Activated CD4-positive, alpha-beta T cell treated with anti-CD3 and anti-CD28 coated beads, Interleukin-2, amount 50 U/mL, for 48 hours (primary cell): ENCODE results near the gene ZSCAN5B.
"Not testable (repeated sequence)": the region's sequence is repeated elsewhere in the genome, so short reads cannot be mapped to it uniquely, and the experiment has no call there.

Experiments used
- DNase-seq, 2 experiments: peaks; one replicate each; pipeline ENCODE4 v3.0.0-alpha.2; 2020

ZSCAN5B gene

GRCh38 chr19:56174550-56174949, 23.0 kb downstream of the ZSCAN5B start:
- no peak for DNase-seq

- no peak for DNase-seq
These were observed 23.5 kb downstream of the ZSCAN5B start for GRCh38 chr19:56174086-56174485.

- no peak for DNase-seq
These were observed 27.3 kb downstream of the ZSCAN5B start for GRCh38 chr19:56170261-56170660.

- DNase-seq = no peak
These were observed 30.5 kb downstream of the ZSCAN5B start for GRCh38 chr19:56167064-56167578.

GRCh38 chr19:56163097-56163496, 34.5 kb downstream of the ZSCAN5B start:
- no peak for DNase-seq

GRCh38 chr19:56162258-56162657, 35.3 kb downstream of the ZSCAN5B start:
- DNase-seq = peak in 1 of 2 experiments; percentile 10

- DNase-seq = no peak
These were observed 36.0 kb downstream of the ZSCAN5B start for GRCh38 chr19:56161534-56161933.

GRCh38 chr19:56159622-56160271, 37.8 kb downstream of the ZSCAN5B start:
- no peak for DNase-seq

- no peak for DNase-seq
These were observed 38.5 kb downstream of the ZSCAN5B start for GRCh38 chr19:56159009-56159559.

- no peak for DNase-seq
These were observed 39.3 kb downstream of the ZSCAN5B start for GRCh38 chr19:56158170-56158757.

- DNase-seq = no peak
These were observed 40.8 kb downstream of the ZSCAN5B start for GRCh38 chr19:56156768-56157167.

- peak in 1 of 2 experiments; percentile 11 for DNase-seq
These were observed 42.4 kb downstream of the ZSCAN5B start for GRCh38 chr19:56155124-56155687.

- no peak for DNase-seq
These were observed 44.1 kb downstream of the ZSCAN5B start for GRCh38 chr19:56153507-56153906.

GRCh38 chr19:56152644-56153043, 44.9 kb downstream of the ZSCAN5B start:
- no peak for DNase-seq

- DNase-seq = no peak
These were observed 47.2 kb downstream of the ZSCAN5B start for GRCh38 chr19:56150358-56150757.

GRCh38 chr19:56149656-56150038, 47.9 kb downstream of the ZSCAN5B start:
- no peak for DNase-seq

GRCh38 chr19:56148955-56149655, 48.5 kb downstream of the ZSCAN5B start:
- not testable (repeated sequence) for DNase-seq

- DNase-seq = no peak
These were observed 49.5 kb downstream of the ZSCAN5B start for GRCh38 chr19:56148096-56148495.

GRCh38 chr19:56147307-56147706, 50.3 kb downstream of the ZSCAN5B start:
- DNase-seq = no peak

- no peak for DNase-seq
These were observed 50.7 kb downstream of the ZSCAN5B start for GRCh38 chr19:56146904-56147303.

GRCh38 chr19:56145698-56146097, 51.9 kb downstream of the ZSCAN5B start:
- no peak for DNase-seq

- no peak for DNase-seq
These were observed 52.8 kb downstream of the ZSCAN5B start for GRCh38 chr19:56144831-56145230.

- DNase-seq = no peak
These were observed 53.2 kb downstream of the ZSCAN5B start for GRCh38 chr19:56144376-56144775.
